Vagina (tissue), 2 donors: ENCODE data around the gene SGCA.

Source experiments
- CTCF ChIP-seq, 3 experiments: fragments of 450-650 bp in 2 of 3; fragments of 200-600 bp in 1 of 3; sonication (generic) in 1 of 3; IDR thresholded peaks; one replicate each; pipeline ENCODE4 v1.5.1; 2017 to 2019; ENCODE audit warnings: antibody characterized with exemption in 3 of 3, mild to moderate bottlenecking in 2 of 3, moderate library complexity in 2 of 3
- POLR2A ChIP-seq, 2 donors: fragments of 450-650 bp; IDR thresholded peaks; one replicate each; pipeline ENCODE4 v1.6.1; 2017; ENCODE audit warnings: antibody characterized with exemption in 2 of 2, mild to moderate bottlenecking in 2 of 2, moderate library complexity in 2 of 2
- POLR2AphosphoS5 ChIP-seq, 2 donors: sonication (generic); formaldehyde crosslinking; IDR thresholded peaks; one replicate each; pipeline ENCODE4 v1.9.0; 2017; ENCODE audit warnings: antibody characterized with exemption in 2 of 2, mild to moderate bottlenecking in 2 of 2, low read depth in 1 of 2; ENCODE audit not compliant: insufficient read depth in 1 of 2

DNA sequence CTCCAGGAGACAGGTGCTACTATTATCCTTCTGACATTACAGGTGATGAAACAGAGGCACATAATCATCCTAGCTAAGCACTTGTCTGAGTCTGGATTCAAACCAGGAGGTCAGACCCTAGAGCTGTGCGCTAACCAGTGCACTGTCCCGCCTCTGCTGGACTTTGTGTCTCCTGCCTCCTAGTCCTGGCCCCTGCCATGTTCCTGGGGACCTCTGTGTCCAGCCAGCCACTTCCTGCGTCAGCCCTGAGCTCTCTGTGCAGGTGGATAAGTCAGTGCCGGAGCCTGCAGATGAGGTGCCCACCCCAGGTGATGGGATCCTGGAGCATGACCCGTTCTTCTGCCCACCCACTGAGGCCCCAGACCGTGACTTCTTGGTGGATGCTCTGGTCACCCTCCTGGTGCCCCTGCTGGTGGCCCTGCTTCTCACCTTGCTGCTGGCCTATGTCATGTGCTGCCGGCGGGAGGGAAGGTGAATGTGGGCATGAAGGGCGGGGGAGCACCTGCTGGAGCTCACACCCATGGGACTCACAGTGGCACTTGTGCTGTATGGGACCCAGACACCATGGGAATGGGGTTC is 4.2 kb downstream of the SGCA start:
- no peak for TF ChIP-seq CTCF (IDR thresholded peaks at IDR 0.05)
- TF ChIP-seq POLR2AphosphoS5 (IDR thresholded peaks at IDR 0.05; ENCODE audit: insufficient read depth in 1 of 2, low read depth in 1 of 2) = no peak
- TF ChIP-seq POLR2A (IDR thresholded peaks at IDR 0.05) = no peak
